ENCODE measurements around the gene CDC7.

GRCh38 chr1:91499346-91499745, 1.3 kb upstream of the CDC7 start:
- no peak for TF ChIP-seq CTCF (IDR thresholded peaks at IDR 0.05)
- no peak for TF ChIP-seq POLR2A (IDR thresholded peaks at IDR 0.05; ENCODE audit: low read depth)

Data from esophagus muscularis mucosa (tissue), 3 donors.